ENCODE data around the gene CRABP1.

CRABP1 gene

GRCh38 chr15:78301828-78302227 lies 38.3 kb upstream of the CRABP1 start:
- no peak for TF ChIP-seq CTCF (IDR thresholded peaks at IDR 0.05; ENCODE audit: low read depth, low read length, missing control alignments)
- in situ Hi-C loops (cut with HindIII; ENCODE audit: low sequenced_read_pairs), result no loop called here
- DNase-seq (ENCODE audit: low read depth), result no peak
- no peak overlapping the region for H3K4me3 ChIP-seq (ENCODE audit: low read depth, low read length)

GRCh38 chr15:78302579-78303312 lies 37.4 kb upstream of the CRABP1 start:
- no peak overlapping the region for H3K4me3 ChIP-seq (ENCODE audit: low read depth, low read length)
- TF ChIP-seq CTCF (IDR thresholded peaks at IDR 0.05; ENCODE audit: low read depth, low read length, missing control alignments), result no peak
- DNase-seq (ENCODE audit: low read depth), result peak; percentile 81
- in situ Hi-C loops (cut with HindIII; ENCODE audit: low sequenced_read_pairs), result no loop called here

GRCh38 chr15:78304216-78305066 lies 35.7 kb upstream of the CRABP1 start:
- H3K4me3 ChIP-seq (ENCODE audit: low read depth, low read length), result no peak overlapping the region
- in situ Hi-C loops (cut with HindIII; ENCODE audit: low sequenced_read_pairs), result no loop called here
- DNase-seq (ENCODE audit: low read depth), result no peak
- no peak for TF ChIP-seq CTCF (IDR thresholded peaks at IDR 0.05; ENCODE audit: low read depth, low read length, missing control alignments)

- peak; percentile 83 for DNase-seq (ENCODE audit: low read depth)
- TF ChIP-seq CTCF (IDR thresholded peaks at IDR 0.05; ENCODE audit: low read depth, low read length, missing control alignments), result no peak
- H3K4me3 ChIP-seq (ENCODE audit: low read depth, low read length), result no peak overlapping the region
- in situ Hi-C loops (cut with HindIII; ENCODE audit: low sequenced_read_pairs), result no loop called here
Measured at GRCh38 chr15:78306176-78306774, 33.9 kb upstream of the CRABP1 start.

- TF ChIP-seq CTCF (IDR thresholded peaks at IDR 0.05; ENCODE audit: low read depth, low read length, missing control alignments), result no peak
- no peak for DNase-seq (ENCODE audit: low read depth)
- no peak overlapping the region for H3K4me3 ChIP-seq (ENCODE audit: low read depth, low read length)
- in situ Hi-C loops (cut with HindIII; ENCODE audit: low sequenced_read_pairs), result no loop called here
Measured at GRCh38 chr15:78307976-78308375, 32.2 kb upstream of the CRABP1 start.

- DNase-seq (ENCODE audit: low read depth), result peak; percentile 50
- in situ Hi-C loops (cut with HindIII; ENCODE audit: low sequenced_read_pairs), result no loop called here
- TF ChIP-seq CTCF (IDR thresholded peaks at IDR 0.05; ENCODE audit: low read depth, low read length, missing control alignments), result peak; percentile 98
- no peak overlapping the region for H3K4me3 ChIP-seq (ENCODE audit: low read depth, low read length)
Measured at GRCh38 chr15:78308422-78309032, 31.6 kb upstream of the CRABP1 start.
